Effector memory CD4-positive, alpha-beta T cell (primary cell): ENCODE measurements around the gene EEFSEC.

Experiments
- DNase-seq, 3 donors: peaks; one replicate each; pipeline ENCODE4 v3.0.0-alpha.2; 2020
- H3K27ac ChIP-seq: 2 replicates; pipeline ENCODE4 v1.7.0; 2013; ENCODE audit warnings: mild to moderate bottlenecking, low read length, moderate library complexity; ENCODE audit not compliant: insufficient read depth, poor library complexity, severe bottlenecking
- H3K27me3 ChIP-seq: replicated peaks from 2 replicates; pipeline ENCODE4 v1.7.0; 2013; ENCODE audit warnings: mild to moderate bottlenecking, low read length; ENCODE audit not compliant: insufficient read depth, control insufficient read depth, poor library complexity, severe bottlenecking
- H3K36me3 ChIP-seq: 2 replicates; pipeline ENCODE4 v1.7.0; 2013; ENCODE audit warnings: mild to moderate bottlenecking, low read length, moderate library complexity; ENCODE audit not compliant: control insufficient read depth, insufficient read depth
- H3K4me1 ChIP-seq: 2 replicates; pipeline ENCODE4 v1.7.0; 2013; ENCODE audit warnings: low read length, mild to moderate bottlenecking; ENCODE audit not compliant: control insufficient read depth, insufficient read depth, poor library complexity, severe bottlenecking
- H3K4me3 ChIP-seq: 2 replicates; pipeline ENCODE4 v1.7.0; 2013; ENCODE audit warnings: low read length, low read depth, mild to moderate bottlenecking; ENCODE audit not compliant: insufficient read depth, poor library complexity, severe bottlenecking
- H3K9me3 ChIP-seq: 2 replicates; pipeline ENCODE4 v1.7.0; 2013; ENCODE audit warnings: mild to moderate bottlenecking, low read length, moderate library complexity; ENCODE audit not compliant: control insufficient read depth

Gene EEFSEC

DNA sequence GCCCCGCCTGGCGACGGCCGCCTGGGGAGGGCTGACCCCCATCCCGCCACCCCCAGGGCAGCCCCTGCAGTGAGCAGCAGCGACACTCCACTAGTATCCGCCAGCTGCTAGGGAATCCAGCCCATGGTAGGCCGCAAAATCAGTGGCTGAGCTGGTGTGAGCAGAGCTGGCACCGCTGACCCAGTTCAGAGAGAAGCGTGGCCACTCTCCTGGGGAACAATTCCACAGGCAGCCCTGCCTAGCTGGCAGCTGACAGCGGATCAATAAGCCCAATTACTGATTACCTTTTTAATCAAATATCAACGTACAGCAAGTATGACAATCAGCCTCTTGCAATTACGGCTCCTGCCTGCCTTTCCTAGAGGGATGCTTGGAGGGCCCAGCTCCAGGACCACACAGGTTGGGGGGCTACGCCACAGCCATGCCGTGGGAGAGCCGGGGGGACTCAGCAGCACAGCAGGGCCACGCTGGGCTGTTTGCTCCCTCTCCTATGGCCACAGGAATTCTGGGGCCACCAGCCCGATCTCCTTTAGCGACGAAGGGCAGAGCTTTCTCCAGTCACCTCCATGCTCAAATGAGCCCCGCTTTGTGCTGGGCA lies 299.5 kb downstream of the EEFSEC start:
- no peak overlapping the region for H3K27ac ChIP-seq
- DNase-seq, result no peak
- no peaks in the 10 kb centered on the region for H3K36me3 ChIP-seq
- peaks cover 6% of the 10 kb centered on the region for H3K27me3 ChIP-seq
- H3K9me3 ChIP-seq, result no peaks in the 10 kb centered on the region
- no peak overlapping the region for H3K4me3 ChIP-seq
- H3K4me1 ChIP-seq, result peaks cover 9% of the 10 kb centered on the region

GRCh38 chr3:128453501-128454309 lies 300.4 kb downstream of the EEFSEC start:
- Histone ChIP-seq H3K9me3 (no peaks in the 10 kb centered on the region), H3K36me3 (no peaks in the 10 kb centered on the region), H3K27ac (no peak overlapping the region), H3K4me3 (no peak overlapping the region), H3K4me1 (peaks cover 6% of the 10 kb centered on the region), H3K27me3 (peaks cover 6% of the 10 kb centered on the region)
- DNase-seq, result no peak

GRCh38 chr3:128454310-128454618 lies 301.0 kb downstream of the EEFSEC start:
- no peak overlapping the region for H3K4me3 ChIP-seq
- H3K36me3 ChIP-seq, result no peaks in the 10 kb centered on the region
- peaks cover 6% of the 10 kb centered on the region for H3K27me3 ChIP-seq

GRCh38 chr3:128455116-128455515 lies 301.8 kb downstream of the EEFSEC start:
- no peaks in the 10 kb centered on the region for H3K9me3 ChIP-seq
- no peak overlapping the region for H3K4me3 ChIP-seq
- H3K36me3 ChIP-seq, result no peaks in the 10 kb centered on the region
- H3K27me3 ChIP-seq, result peaks cover 6% of the 10 kb centered on the region
- no peaks in the 10 kb centered on the region for H3K4me1 ChIP-seq
- DNase-seq, result no peak
- no peak overlapping the region for H3K27ac ChIP-seq

More at GRCh38 chr3:128454310-128454618, 301.0 kb downstream of the EEFSEC start:
- H3K9me3 ChIP-seq, result no peaks in the 10 kb centered on the region
- no peak for DNase-seq
- peaks cover under 1% of the 10 kb centered on the region for H3K4me1 ChIP-seq
- no peak overlapping the region for H3K27ac ChIP-seq

DNA sequence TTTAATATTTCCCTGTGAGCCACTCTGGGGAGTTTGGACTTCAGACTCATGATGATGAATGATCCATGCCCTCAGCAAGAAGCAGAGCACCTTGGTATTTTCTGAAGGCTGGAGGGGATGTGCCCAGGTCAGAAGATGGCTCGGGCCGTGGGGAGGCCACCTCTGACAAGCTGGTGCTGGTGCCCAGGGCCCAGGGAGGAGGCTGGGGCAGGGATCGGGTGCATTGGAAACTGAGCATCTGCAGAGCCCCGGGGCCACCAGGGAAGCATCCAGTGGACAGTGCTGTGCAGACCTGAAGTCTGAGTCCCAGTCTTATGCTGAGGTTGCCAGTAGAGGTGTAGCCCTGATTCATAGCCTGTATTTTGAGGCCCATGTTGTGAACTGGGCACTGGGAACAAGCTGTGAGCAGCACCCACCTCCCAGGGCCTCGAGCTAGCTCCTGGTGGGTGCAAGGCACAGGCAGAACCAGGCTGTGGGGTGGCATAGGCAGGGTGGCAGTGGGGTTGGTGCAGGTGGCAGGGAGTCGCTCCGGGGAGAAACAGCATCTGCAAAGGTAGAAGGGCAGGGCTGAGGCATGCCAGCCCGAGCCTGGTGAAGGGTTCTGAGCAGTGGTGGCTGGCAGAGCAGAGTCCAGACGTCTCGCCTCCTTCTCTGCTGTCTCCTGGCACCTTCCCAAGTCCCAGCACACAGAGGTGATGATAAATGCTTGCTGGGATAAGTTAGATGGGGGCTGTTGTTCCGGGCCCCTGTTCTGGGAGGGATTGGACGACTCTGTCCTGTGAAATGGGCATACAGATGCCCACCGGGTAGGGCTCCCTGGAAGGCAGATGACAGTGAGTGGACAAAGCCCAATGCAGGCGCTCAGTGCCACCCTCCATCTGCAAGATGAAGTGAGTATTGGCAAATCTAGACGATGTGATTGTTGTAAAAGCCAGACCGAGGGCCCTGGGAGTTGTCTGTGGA lies 302.8 kb downstream of the EEFSEC start:
- no peak overlapping the region for H3K4me3 ChIP-seq
- no peaks in the 10 kb centered on the region for H3K9me3 ChIP-seq
- H3K4me1 ChIP-seq, result no peaks in the 10 kb centered on the region
- peaks cover 6% of the 10 kb centered on the region for H3K27me3 ChIP-seq
- no peaks in the 10 kb centered on the region for H3K36me3 ChIP-seq
- no peak overlapping the region for H3K27ac ChIP-seq
- no peak for DNase-seq

- H3K27me3 ChIP-seq, result peaks cover 6% of the 10 kb centered on the region
- H3K4me3 ChIP-seq, result no peak overlapping the region
- no peaks in the 10 kb centered on the region for H3K36me3 ChIP-seq
- no peaks in the 10 kb centered on the region for H3K4me1 ChIP-seq
- no peak for DNase-seq
- no peaks in the 10 kb centered on the region for H3K9me3 ChIP-seq
- no peak overlapping the region for H3K27ac ChIP-seq
Observed at GRCh38 chr3:128456776-128457715, 303.8 kb downstream of the EEFSEC start.

- no peak for DNase-seq
- Histone ChIP-seq H3K9me3 (no peaks in the 10 kb centered on the region), H3K4me3 (no peak overlapping the region), H3K4me1 (no peaks in the 10 kb centered on the region), H3K27me3 (peaks cover 6% of the 10 kb centered on the region), H3K27ac (no peak overlapping the region), H3K36me3 (no peaks in the 10 kb centered on the region)
Observed at GRCh38 chr3:128457937-128458336, 304.7 kb downstream of the EEFSEC start.
